GM21619 (cell line): Measurements from ENCODE around the gene AKR7A2.
"Not testable (repeated sequence)": the region's sequence is repeated elsewhere in the genome, so short reads cannot be mapped to it uniquely, and the experiment has no call there.

Source experiments
- ATAC-seq: cut with Tn5 transposase; IDR thresholded peaks from one replicate; pipeline ENCODE4 v1.9.1; 2021; ENCODE audit not compliant: unreplicated experiment

Gene AKR7A2

GRCh38 chr1:19307794-19308508 lies 4.0 kb downstream of the AKR7A2 start:
- no peak for ATAC-seq

GRCh38 chr1:19306941-19307340 lies 5.0 kb downstream of the AKR7A2 start:
- no peak for ATAC-seq

GRCh38 chr1:19305880-19306279 lies 6.1 kb downstream of the AKR7A2 start:
- ATAC-seq, result no peak

- ATAC-seq, result not testable (repeated sequence)
Measured at GRCh38 chr1:19304081-19304480, 7.9 kb downstream of the AKR7A2 start.

GRCh38 chr1:19300211-19300610 lies 11.7 kb downstream of the AKR7A2 start:
- no peak for ATAC-seq

- ATAC-seq, result no peak
Measured at GRCh38 chr1:19294638-19295037, 17.3 kb downstream of the AKR7A2 start.

GRCh38 chr1:19289244-19289643 lies 22.7 kb downstream of the AKR7A2 start:
- ATAC-seq, result no peak

GRCh38 chr1:19288324-19289241 lies 23.4 kb downstream of the AKR7A2 start, which contains the start of gene AKR7A3:
Gene AKR7A3 (minus strand): TSS chr1:19288770. CDS start chr1:19288709, 61 bp downstream.
- not testable (repeated sequence) for ATAC-seq

- ATAC-seq, result no peak
Measured at GRCh38 chr1:19287436-19288185, 24.3 kb downstream of the AKR7A2 start.

GRCh38 chr1:19285807-19286206 lies 26.1 kb downstream of the AKR7A2 start:
- ATAC-seq, result not testable (repeated sequence)

GRCh38 chr1:19285366-19285765 lies 26.6 kb downstream of the AKR7A2 start:
- not testable (repeated sequence) for ATAC-seq

GRCh38 chr1:19284881-19285280 lies 27.1 kb downstream of the AKR7A2 start:
- no peak for ATAC-seq

GRCh38 chr1:19283891-19284290 lies 28.1 kb downstream of the AKR7A2 start:
- ATAC-seq, result no peak

- ATAC-seq, result no peak
Measured at GRCh38 chr1:19274636-19275035, 37.3 kb downstream of the AKR7A2 start.

GRCh38 chr1:19273844-19274531 lies 38.0 kb downstream of the AKR7A2 start:
- ATAC-seq, result not testable (repeated sequence)

GRCh38 chr1:19273106-19273843 lies 38.7 kb downstream of the AKR7A2 start:
- ATAC-seq, result no peak

- no peak for ATAC-seq
Measured at GRCh38 chr1:19272064-19272463, 39.9 kb downstream of the AKR7A2 start.

GRCh38 chr1:19270343-19270730 lies 41.6 kb downstream of the AKR7A2 start:
- not testable (repeated sequence) for ATAC-seq

- not testable (repeated sequence) for ATAC-seq
Measured at GRCh38 chr1:19269427-19270342, 42.3 kb downstream of the AKR7A2 start.
